HG03432 (cell line): ENCODE data around the gene ZNF507.
A peak's percentile ranks its signal among the peaks of the same experiment; 100 is the strongest.

Source experiments
- ATAC-seq: cut with Tn5 transposase; IDR thresholded peaks from one replicate; pipeline ENCODE4 v1.9.1; 2021; ENCODE audit warnings: mild to moderate bottlenecking, moderate library complexity; ENCODE audit not compliant: unreplicated experiment

The ZNF507 gene

GRCh38 chr19:32339423-32339822, 6.0 kb upstream of the ZNF507 start:
- ATAC-seq = no peak

GRCh38 chr19:32339988-32340874, 5.2 kb upstream of the ZNF507 start:
- ATAC-seq = peak; percentile 57

GRCh38 chr19:32342695-32343094, 2.7 kb upstream of the ZNF507 start:
- ATAC-seq = no peak

GRCh38 chr19:32343550-32344262, 1.7 kb upstream of the ZNF507 start:
- ATAC-seq = no peak

GRCh38 chr19:32346901-32347300, 1.5 kb downstream of the ZNF507 start:
- no peak for ATAC-seq

- no peak for ATAC-seq
Observed at GRCh38 chr19:32347573-32347972, 2.2 kb downstream of the ZNF507 start.

- no peak for ATAC-seq
Observed at GRCh38 chr19:32349051-32349450, 3.6 kb downstream of the ZNF507 start.

GRCh38 chr19:32349724-32350470, 4.5 kb downstream of the ZNF507 start:
- no peak for ATAC-seq

- no peak for ATAC-seq
Observed at GRCh38 chr19:32350471-32350865, 5.1 kb downstream of the ZNF507 start.

- ATAC-seq = no peak
Observed at GRCh38 chr19:32350987-32351348, 5.6 kb downstream of the ZNF507 start.

- no peak for ATAC-seq
Observed at GRCh38 chr19:32352241-32352630, 6.8 kb downstream of the ZNF507 start.

GRCh38 chr19:32354345-32354744, 8.9 kb downstream of the ZNF507 start:
- ATAC-seq = no peak

GRCh38 chr19:32355309-32355708, 9.9 kb downstream of the ZNF507 start:
- ATAC-seq = no peak

- no peak for ATAC-seq
Observed at GRCh38 chr19:32357720-32358119, 12.3 kb downstream of the ZNF507 start.

- ATAC-seq = no peak
Observed at GRCh38 chr19:32358321-32358720, 12.9 kb downstream of the ZNF507 start.

GRCh38 chr19:32359581-32359980, 14.2 kb downstream of the ZNF507 start:
- no peak for ATAC-seq

- ATAC-seq = no peak
Observed at GRCh38 chr19:32361574-32362317, 16.3 kb downstream of the ZNF507 start.

- no peak for ATAC-seq
Observed at GRCh38 chr19:32362318-32362691, 16.9 kb downstream of the ZNF507 start.

- no peak for ATAC-seq
Observed at GRCh38 chr19:32363175-32363574, 17.8 kb downstream of the ZNF507 start.

GRCh38 chr19:32363632-32364031, 18.2 kb downstream of the ZNF507 start:
- no peak for ATAC-seq

GRCh38 chr19:32364040-32364439, 18.6 kb downstream of the ZNF507 start:
- ATAC-seq = no peak
